Frontal cortex (tissue), 4 donors: ENCODE results near the gene TST. TPM values are rescaled to one million over a fixed set of nuclear protein-coding genes. Genes with fewer than 3 reads are reported as not detected.

Experiments
- DNase-seq, 2 donors: peaks; one replicate each; pipeline ENCODE4 v3.0.0; 2012; ENCODE audit warnings: low spot score in 2 of 2
- FAIRE-seq: peaks from 2 replicates; lab custom pipeline; 2012; peaks lifted over from hg19 to GRCh38; lab: Jason Lieb, UNC
- total RNA-seq: library from RNA; depleted of rRNA; stranded (reverse); fragments of >200 nt; gene quantifications from one replicate; pipeline ENCODE4 v1.2.3, GENCODE V29; 2014
- donor health status: control.
- donor health status: control.
- donor health status: control.

The TST gene
- 4.9 TPM for total RNA-seq

GRCh38 chr22:37019309-37020191, at the start of gene TST, which contains the start of gene MPST:
Gene TST, minus strand, starts transcription at chr22:37019447. Its CDS starts 715 bp downstream, at chr22:37018732.
Gene MPST, plus strand, starts transcription at chr22:37019742. Its CDS starts 95 bp downstream, at chr22:37019837.
- FAIRE-seq (no peak), DNase-seq (peak; percentile 89 to 93)

- no peak for DNase-seq
Measured at GRCh38 chr22:37068859-37069258, 49.6 kb upstream of the TST start.

DNA sequence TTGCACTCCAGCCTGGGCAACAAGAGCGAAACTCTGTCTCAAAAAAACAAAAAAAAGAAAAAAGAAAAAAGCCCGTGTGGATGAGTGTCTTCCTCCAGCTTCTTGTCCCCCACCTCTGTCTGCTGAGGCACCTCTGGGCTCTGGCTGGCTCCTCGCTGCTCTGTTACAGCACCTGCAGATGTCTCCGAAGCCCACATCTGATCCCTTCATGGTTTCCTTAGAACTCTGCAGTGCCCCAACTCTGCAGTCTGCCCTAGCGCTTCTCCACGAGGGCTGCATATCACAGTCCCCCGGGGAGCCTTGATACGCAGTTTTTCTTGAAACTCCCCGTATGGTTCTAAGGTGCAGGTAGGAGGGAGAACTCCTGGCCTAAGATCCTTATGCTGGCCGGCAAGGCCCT, 48.2 kb upstream of the TST start:
- no peak for FAIRE-seq
- DNase-seq: no peak

More at GRCh38 chr22:37068859-37069258, 49.6 kb upstream of the TST start:
- no peak for FAIRE-seq

GRCh38 chr22:37065961-37066360, 46.7 kb upstream of the TST start:
- FAIRE-seq (no peak), DNase-seq (no peak)

GRCh38 chr22:37065180-37065579, 45.9 kb upstream of the TST start:
- FAIRE-seq (no peak), DNase-seq (no peak)

DNA sequence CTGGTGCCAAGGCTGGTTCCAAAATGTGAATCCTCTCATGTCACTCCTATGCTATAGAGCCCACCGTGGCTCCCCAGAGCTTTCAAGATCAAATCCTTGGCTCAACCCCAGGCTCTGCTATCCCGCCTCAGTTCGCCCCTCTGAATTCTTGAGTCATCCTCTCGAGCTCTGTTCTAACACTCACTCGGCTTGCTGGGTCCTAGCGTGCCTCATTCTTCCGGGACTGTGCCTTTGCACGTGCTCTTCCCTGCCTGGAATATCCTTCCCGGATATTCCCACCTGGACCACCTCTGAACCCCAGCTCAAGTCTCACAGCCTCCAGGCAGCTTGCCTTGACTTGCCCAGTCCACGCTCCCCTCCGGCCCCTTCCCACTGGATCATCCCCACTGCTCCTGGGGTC, 45.3 kb upstream of the TST start:
- no peak for DNase-seq
- no peak for FAIRE-seq

DNA sequence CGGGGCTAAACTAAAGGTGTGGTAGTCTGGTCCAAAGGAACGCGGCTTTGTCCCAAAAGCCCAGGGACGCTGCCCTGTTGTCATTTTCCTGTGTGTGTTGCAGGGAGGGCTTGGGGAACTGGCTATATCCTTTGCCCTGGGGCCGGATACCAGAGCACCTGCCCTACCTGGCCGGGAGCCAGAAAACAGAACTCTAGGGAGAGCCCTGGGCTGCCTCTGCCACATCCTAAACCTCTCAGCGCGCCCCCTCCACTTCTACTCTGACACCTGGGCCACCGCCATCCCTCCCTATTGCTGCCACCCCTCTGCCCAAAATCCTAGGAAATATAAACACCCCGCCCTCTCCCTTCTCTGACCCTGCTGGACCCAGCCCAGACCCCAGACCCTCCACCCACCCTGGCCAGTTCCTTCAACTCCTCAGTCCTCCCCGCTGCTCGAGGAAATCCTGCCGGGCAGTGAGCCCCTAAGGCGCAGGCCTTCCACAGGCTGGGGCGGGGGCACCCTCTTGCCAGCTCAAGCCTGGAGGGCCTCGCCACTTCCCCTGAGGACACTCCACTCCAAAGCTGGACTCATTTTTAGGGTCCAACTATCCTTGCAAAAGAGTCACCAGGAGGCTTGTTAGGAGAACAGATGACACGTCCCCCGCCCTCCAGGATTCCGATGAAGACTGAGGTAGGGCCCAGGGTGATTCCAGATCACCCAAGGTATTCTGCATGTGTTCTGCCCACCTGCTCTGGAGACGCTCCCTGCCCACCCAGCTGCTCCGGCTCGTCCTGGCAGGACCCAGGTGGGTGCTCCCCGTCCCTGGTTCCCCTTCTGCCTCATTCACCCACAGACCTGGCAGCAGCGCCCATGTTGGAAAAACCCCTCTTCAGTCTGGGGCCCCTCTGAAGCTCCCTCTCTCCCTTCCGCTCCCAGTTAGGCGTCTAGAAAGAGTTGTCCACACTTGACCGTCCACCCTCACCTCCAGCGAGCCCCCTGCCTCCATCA, 44.5 kb upstream of the TST start:
- FAIRE-seq: no peak
- DNase-seq: no peak

- DNase-seq (no peak), FAIRE-seq (no peak)
Measured at GRCh38 chr22:37062702-37063381, 43.6 kb upstream of the TST start.

GRCh38 chr22:37062376-37062675, 43.1 kb upstream of the TST start:
- FAIRE-seq (no peak), DNase-seq (no peak)

- DNase-seq: no peak
- no peak for FAIRE-seq
Measured at GRCh38 chr22:37061611-37062375, 42.5 kb upstream of the TST start.

DNA sequence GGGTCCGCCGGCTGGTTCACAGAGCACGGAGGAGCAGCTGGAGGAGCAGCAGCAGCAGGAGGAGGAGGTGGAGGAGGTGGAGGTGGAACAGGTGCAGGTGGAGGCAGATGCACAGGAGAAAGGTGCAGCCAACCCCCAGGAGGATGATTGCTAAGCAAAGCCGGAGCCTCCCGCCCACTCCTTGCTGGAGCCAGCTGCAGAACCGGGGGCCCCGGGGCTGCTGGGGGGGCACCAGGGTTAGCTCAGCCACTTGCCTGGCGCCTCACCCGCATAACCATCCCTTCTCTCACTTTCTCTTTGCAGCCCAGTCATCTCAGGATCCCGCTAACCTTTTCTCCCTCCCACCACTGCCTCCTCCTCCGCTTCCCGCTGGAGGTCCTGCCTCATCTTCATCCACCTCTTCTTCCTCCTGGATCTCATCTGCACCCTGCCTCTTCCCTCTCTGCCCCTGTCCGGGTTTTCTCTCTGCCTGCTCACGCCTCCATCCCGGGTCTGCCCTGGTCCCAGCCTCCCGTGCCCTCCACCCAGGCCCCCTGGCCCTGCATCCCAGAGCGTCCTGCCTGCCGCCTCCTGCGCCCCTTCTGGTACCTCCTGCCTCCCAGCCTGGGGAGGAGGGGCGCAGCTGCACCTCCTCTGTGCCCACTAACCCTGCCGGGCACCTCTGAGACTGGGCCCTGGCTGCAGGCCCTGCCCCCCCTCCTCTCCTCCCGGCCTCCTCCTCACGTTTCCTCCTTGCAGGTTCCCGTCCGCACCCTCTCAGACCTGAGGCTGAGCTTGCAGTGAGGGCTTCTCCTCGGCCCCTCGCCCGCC, 41.8 kb upstream of the TST start:
- FAIRE-seq (no peak), DNase-seq (no peak)

- FAIRE-seq (no peak), DNase-seq (no peak)
Measured at GRCh38 chr22:37059876-37060449, 40.7 kb upstream of the TST start.

DNA sequence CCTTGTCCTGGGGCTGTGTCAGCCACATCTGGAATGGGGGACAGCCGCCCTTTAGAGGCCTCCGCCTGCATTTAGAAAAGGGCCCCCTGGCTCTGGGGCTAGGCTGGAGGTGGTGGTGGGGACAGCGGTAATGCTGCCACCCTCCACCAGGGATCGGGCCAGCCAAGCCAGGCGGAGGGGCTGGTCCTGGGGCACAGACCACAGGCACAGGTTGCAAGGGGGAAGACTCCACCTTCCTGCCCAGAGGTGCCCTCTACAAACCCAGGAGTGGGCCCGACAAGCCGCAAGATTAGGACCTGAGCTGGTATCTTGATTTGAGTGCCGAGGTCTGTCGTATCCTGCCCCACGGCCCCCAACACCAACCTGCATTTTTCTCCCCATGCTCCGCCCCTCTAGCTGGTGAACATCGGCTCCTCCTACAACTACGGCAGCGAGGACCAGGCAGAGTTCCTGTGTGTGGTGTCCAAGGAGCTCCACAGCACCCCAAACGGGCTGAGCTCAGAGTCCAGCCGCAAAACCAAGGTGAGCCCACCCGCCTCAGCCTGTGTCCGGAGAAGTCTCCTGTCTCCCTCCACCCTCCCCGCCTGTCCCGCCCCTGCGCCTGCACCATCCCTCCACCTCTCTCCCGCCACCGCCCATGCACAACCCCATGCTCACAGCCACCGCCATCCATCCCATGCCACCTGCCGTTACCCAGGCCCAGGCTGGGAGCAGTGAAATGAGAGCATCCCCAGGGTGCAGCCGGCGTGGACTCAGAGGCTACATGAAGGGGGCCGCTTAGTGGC, 39.9 kb upstream of the TST start:
- DNase-seq: no peak

DNA sequence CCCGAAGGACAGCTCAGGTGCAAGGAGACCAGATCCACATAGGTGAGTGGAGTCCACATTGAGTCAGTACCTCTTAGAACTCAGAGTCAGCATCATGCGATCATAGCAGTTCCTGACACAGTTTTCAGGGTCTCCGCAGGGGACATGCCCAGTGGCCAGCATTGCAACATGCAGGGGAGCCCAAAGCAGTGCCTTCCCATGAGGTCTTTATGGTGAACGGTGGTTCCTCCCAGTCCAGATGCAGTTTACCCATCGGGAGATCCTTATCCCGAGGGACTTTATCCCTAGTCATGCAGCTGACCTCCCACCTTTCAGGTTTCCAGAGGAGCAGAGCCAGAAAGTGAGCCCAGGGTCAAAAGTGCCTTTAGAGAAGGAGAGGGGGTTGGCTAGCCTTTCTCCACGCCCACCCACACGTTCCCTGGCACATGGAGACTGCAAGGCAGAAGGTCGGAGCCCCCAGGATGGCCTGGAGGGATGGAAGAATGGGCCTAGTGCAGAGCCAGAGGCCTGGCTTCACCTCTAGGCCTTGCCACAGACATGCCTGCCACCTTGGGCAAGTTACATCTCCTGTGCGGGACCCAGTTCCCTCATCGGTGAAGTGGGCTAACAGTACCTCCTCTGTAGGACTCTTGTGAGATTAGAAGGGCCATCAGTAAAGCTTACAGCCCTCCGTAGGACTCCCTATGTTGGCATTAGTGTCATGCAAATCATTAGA, 38.7 kb upstream of the TST start:
- no peak for FAIRE-seq
- no peak for DNase-seq

More for the DNA sequence above, 39.9 kb upstream of the TST start:
- FAIRE-seq: no peak

DNA sequence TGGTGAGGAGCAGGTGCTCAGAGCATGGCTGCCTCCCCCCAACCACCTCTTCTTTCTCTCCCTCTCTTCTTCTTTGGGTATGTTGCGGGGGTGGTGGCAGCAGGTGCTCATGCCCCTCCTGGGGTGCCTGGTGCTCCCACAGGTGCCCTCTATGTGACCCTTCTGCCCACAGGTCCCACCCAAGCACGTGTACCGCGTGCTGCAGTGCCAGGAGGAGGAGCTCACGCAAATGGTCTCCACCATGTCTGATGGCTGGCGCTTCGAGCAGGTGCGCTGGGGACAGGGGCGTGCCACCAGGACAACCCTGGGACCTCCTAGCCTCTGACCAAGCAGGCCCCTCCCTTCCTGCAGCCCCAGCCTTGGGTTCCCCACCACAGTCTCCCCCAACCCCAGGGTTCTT, 38.0 kb upstream of the TST start:
- FAIRE-seq (no peak), DNase-seq (no peak)

DNA sequence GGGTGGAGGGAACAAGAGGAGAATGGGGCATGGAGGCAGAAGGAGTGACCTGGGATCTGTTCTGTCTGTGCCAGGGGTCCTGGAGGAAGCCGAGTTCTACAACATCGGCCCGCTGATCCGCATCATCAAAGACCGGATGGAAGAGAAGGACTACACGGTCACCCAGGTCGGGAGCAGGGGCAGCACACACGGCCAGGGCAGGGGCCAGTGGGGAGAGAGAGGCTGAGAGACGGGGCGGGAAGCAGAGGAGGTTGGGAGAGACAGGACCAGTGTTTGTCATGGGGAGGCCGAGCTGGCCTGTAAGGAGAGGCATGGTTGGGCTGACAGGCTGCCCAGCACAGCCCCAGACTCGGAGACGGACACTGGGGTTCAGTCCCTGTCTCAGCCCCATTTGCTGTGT, 37.0 kb upstream of the TST start:
- DNase-seq (no peak), FAIRE-seq (no peak)
